Skeletal muscle tissue (tissue), 4 donors: ENCODE measurements around the gene EPHX1. TPM values are rescaled to one million over a fixed set of nuclear protein-coding genes. Genes with fewer than 3 reads are reported as not detected.
A peak's percentile ranks its signal among the peaks of the same experiment; 100 is the strongest.

Experiments
- H3K27ac ChIP-seq: one replicate; pipeline ENCODE4 v1.7.0; 2013; ENCODE audit warnings: mild to moderate bottlenecking, low read depth, low read length, inconsistent platforms
- H3K27me3 ChIP-seq, 3 donors: one replicate each; pipeline ENCODE4 v1.7.0; 2013; ENCODE audit warnings: low read length in 3 of 3; ENCODE audit not compliant: control insufficient read depth in 3 of 3, insufficient read depth in 3 of 3
- H3K36me3 ChIP-seq, 3 donors: one replicate each; pipeline ENCODE4 v1.7.0; 2013; ENCODE audit warnings: low read length in 3 of 3; ENCODE audit not compliant: control insufficient read depth in 3 of 3, insufficient read depth in 3 of 3
- H3K4me1 ChIP-seq, 3 donors: one replicate each; pipeline ENCODE4 v1.7.0; 2013; ENCODE audit warnings: low read length in 3 of 3, mild to moderate bottlenecking in 3 of 3; ENCODE audit not compliant: control insufficient read depth in 3 of 3, insufficient read depth in 3 of 3
- H3K4me3 ChIP-seq, 3 donors: one replicate each; pipeline ENCODE4 v1.7.0; 2013; ENCODE audit warnings: low read length in 3 of 3
- H3K9ac ChIP-seq, 3 donors: one replicate each; pipeline ENCODE4 v1.7.0; 2013; ENCODE audit warnings: low read length in 3 of 3, mild to moderate bottlenecking in 3 of 3, moderate library complexity in 2 of 3, low read depth in 1 of 3
- H3K9me3 ChIP-seq, 3 donors: one replicate each; pipeline ENCODE4 v1.7.0; 2013; ENCODE audit warnings: low read length in 3 of 3; ENCODE audit not compliant: control insufficient read depth in 3 of 3
- total RNA-seq: library from RNA; depleted of rRNA; stranded (reverse); fragments of >200 nt; gene quantifications from one replicate; pipeline ENCODE4 v1.2.3, GENCODE V29; 2014
- donor health status: Osteomylitis.

Gene EPHX1
- total RNA-seq, 1 donor from 2014 or later: 13.0 TPM

- no peaks in the 10 kb centered on the region for H3K9me3 ChIP-seq
- H3K9ac ChIP-seq: no peak overlapping the region
- no peak overlapping the region for H3K4me3 ChIP-seq
- H3K27me3 ChIP-seq: no peaks in the 10 kb centered on the region
- H3K4me1 ChIP-seq: peaks cover 0 to 9% (median 3%) of the 10 kb centered on the region in 3 donors
- no peak overlapping the region for H3K27ac ChIP-seq
- H3K36me3 ChIP-seq: peaks cover 49 to 73% (median 52%) of the 10 kb centered on the region in 3 donors
Observed at GRCh38 chr1:225840223-225840610, 30.3 kb downstream of the EPHX1 start.

DNA sequence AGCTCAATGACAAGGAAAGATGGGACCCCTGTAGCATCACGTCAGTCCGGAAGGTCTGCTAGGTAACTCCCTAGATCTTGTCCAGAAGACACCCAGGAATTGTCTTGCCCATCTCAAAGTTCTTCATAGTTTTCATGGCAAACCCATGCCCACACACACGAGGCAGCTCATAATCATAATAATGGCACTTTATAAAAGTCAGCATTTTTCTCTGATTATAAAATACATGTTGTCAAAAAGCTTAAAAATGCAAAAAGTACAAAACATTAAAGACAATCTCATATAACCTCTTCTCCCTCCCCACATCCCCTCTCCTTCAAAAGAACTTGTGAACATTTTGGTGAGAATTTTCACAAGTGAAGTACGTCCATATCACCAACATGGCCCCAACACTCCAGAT, 30.8 kb downstream of the EPHX1 start:
- H3K9me3 ChIP-seq: no peaks in the 10 kb centered on the region
- H3K4me3 ChIP-seq: no peak overlapping the region
- H3K4me1 ChIP-seq: peaks cover 3 to 6% (median 4%) of the 10 kb centered on the region in 3 donors
- no peak overlapping the region for H3K27ac ChIP-seq
- no peak overlapping the region for H3K9ac ChIP-seq
- no peaks in the 10 kb centered on the region for H3K27me3 ChIP-seq
- peaks cover 50 to 76% (median 51%) of the 10 kb centered on the region in 3 donors for H3K36me3 ChIP-seq

GRCh38 chr1:225842074-225842473, 32.1 kb downstream of the EPHX1 start:
- Histone ChIP-seq H3K4me1 (peaks cover 0 to 4% (median 3%) of the 10 kb centered on the region in 3 donors), H3K9me3 (no peaks in the 10 kb centered on the region), H3K36me3 (peaks cover 56 to 81% (median 61%) of the 10 kb centered on the region in 3 donors), H3K27me3 (no peaks in the 10 kb centered on the region), H3K27ac (no peak overlapping the region), H3K4me3 (no peak overlapping the region), H3K9ac (no peak overlapping the region)

DNA sequence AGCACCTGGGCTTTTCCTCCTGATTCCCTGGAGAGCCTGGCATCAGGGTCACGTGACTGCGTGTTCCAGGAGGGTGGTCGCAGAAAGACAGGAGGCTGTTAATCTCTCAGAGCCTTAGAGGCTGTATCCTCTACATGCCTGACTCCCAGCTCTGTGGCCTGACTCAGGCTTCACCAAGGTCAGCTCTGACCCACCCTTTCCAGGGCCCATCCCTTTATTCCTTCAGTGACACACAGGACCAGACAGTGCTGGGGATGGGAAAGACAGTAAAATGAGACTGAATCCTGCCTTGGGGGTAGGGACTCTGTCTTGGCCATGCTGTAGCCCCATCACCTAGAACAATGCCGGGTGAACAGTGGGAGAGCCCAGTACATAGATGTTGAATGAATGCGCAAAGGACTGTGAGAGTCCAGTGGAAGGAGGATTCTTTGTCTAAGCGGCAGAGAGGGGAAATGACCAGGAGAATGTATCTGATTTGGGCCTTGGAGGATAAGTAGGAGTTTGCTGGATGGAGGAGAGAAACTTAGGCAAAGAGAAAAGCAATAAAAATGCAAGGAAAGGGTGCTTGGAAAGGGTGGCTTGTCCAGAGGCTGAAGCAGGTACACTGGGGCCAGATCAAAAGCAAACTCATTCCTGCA, 33.0 kb downstream of the EPHX1 start:
- Histone ChIP-seq H3K9me3 (no peaks in the 10 kb centered on the region), H3K27ac (no peak overlapping the region), H3K4me1 (peaks cover 0 to 4% (median 3%) of the 10 kb centered on the region in 3 donors), H3K27me3 (no peaks in the 10 kb centered on the region), H3K36me3 (peaks cover 64 to 88% (median 66%) of the 10 kb centered on the region in 3 donors), H3K4me3 (no peak overlapping the region), H3K9ac (no peak overlapping the region)

GRCh38 chr1:225843426-225843795, 33.5 kb downstream of the EPHX1 start:
- H3K36me3 ChIP-seq: peaks cover 61 to 87% (median 70%) of the 10 kb centered on the region in 3 donors
- H3K4me1 ChIP-seq: peaks cover 0 to 4% (median 3%) of the 10 kb centered on the region in 3 donors
- H3K4me3 ChIP-seq: no peak overlapping the region
- no peak overlapping the region for H3K27ac ChIP-seq
- no peaks in the 10 kb centered on the region for H3K9me3 ChIP-seq
- no peak overlapping the region for H3K9ac ChIP-seq
- H3K27me3 ChIP-seq: no peaks in the 10 kb centered on the region

DNA sequence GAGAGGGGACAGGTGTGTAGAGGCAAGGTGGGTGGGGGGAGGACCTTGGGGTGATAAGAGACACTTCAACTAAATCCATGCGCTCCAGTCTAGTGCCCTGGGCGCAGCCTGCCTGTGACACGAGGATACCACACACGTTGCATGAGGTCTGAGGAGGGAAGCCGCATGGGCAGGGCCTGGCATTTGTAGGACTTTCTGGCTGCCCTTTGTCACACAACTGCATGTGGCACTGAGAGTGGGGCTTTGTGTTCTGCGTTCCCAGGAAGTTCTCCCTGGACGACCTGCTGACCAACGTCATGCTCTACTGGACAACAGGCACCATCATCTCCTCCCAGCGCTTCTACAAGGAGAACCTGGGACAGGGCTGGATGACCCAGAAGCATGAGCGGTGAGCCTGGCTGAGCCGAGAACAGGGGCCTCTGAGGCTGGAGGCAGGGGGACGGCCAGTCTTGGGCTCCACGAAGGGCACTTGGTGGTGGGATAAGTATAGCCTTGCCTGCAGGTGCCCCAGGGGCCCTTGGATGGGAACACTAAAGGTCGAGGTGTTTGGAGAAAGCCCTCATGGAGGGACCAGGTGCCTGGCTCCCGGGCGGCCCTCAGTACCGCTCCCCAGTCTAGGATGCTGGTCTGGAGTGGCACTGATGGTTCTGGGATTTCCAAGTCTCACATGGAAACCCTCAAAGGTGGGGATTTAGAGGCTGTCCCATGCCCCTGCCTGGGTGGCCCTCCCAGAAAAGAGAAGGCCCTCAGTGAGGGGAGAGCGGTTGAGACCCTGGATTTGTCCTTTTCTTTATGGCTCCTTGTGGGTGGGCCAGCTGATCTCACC, 34.5 kb downstream of the EPHX1 start:
- H3K4me1 ChIP-seq: peaks cover 0 to 4% (median 3%) of the 10 kb centered on the region in 3 donors
- peaks cover 57 to 81% (median 64%) of the 10 kb centered on the region in 3 donors for H3K36me3 ChIP-seq
- no peak overlapping the region for H3K27ac ChIP-seq
- no peaks in the 10 kb centered on the region for H3K27me3 ChIP-seq
- H3K9ac ChIP-seq: no peak overlapping the region
- H3K9me3 ChIP-seq: no peaks in the 10 kb centered on the region
- no peak overlapping the region for H3K4me3 ChIP-seq

DNA sequence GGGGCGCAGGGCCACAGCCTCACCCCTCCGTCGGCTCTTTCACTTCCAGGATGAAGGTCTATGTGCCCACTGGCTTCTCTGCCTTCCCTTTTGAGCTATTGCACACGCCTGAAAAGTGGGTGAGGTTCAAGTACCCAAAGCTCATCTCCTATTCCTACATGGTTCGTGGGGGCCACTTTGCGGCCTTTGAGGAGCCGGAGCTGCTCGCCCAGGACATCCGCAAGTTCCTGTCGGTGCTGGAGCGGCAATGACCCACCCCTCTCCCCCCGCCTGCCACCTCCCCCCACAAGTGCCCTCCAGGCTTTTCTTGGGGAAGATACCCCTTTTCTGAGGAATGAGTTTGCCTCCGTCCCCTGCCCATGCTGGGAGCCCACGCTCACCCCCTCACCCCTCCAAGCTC, 35.2 kb downstream of the EPHX1 start:
- H3K9me3 ChIP-seq: no peaks in the 10 kb centered on the region
- no peak overlapping the region for H3K9ac ChIP-seq
- H3K4me1 ChIP-seq: peaks cover 0 to 7% (median 4%) of the 10 kb centered on the region in 3 donors
- H3K27ac ChIP-seq: no peak overlapping the region
- peaks cover 53 to 80% (median 58%) of the 10 kb centered on the region in 3 donors for H3K36me3 ChIP-seq
- H3K27me3 ChIP-seq: no peaks in the 10 kb centered on the region
- H3K4me3 ChIP-seq: no peak overlapping the region

DNA sequence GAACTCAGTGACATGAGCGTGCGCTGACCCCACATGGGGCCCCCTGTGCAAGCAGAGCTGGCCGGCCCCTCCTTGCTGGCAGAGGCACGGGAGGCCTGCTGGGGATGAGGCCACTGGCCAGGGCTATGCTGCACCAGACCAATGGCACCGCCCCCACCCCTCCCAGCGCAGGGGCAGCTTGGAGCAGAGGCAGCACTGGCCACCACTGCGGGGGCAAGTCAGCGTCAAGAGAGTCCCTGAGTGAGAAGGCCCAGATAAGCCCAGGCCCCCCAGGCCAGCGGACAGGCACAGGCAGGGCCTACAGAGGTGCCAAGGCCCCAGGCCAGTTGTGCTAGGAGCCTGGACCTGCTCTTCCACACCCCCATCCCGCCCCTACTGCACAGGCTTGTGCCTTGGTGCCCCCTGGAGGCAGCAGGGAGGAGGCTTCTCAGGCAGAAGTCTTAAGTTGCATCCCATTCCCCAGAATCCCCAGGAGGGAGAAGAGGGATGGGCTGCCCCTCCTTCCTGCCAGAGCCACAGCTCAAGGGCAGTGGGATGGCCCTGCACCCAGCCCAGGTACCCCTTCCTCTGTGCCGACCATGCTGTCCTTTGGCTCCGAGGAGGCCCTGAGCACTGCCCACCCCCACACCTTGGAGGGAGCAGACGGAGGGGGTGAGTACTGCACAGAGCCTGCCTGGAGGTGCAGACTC, 35.8 kb downstream of the EPHX1 start:
- peaks cover 49 to 74% (median 53%) of the 10 kb centered on the region in 3 donors for H3K36me3 ChIP-seq
- peak overlapping the region in 1 of 3 donors; percentile 33 for H3K9ac ChIP-seq
- no peaks in the 10 kb centered on the region for H3K27me3 ChIP-seq
- no peak overlapping the region for H3K4me3 ChIP-seq
- peaks cover 0 to 7% (median 4%) of the 10 kb centered on the region in 3 donors for H3K4me1 ChIP-seq
- no peaks in the 10 kb centered on the region for H3K9me3 ChIP-seq
- H3K27ac ChIP-seq: no peak overlapping the region

GRCh38 chr1:225846331-225847310, 36.7 kb downstream of the EPHX1 start:
- H3K9ac ChIP-seq: no peak overlapping the region
- no peaks in the 10 kb centered on the region for H3K9me3 ChIP-seq
- peaks cover 47 to 74% (median 50%) of the 10 kb centered on the region in 3 donors for H3K36me3 ChIP-seq
- H3K4me3 ChIP-seq: no peak overlapping the region
- no peaks in the 10 kb centered on the region for H3K27me3 ChIP-seq
- H3K27ac ChIP-seq: no peak overlapping the region
- peaks cover 0 to 7% (median 4%) of the 10 kb centered on the region in 3 donors for H3K4me1 ChIP-seq
